HepG2 (cell line): ENCODE data around the gene MLX. TPM values are rescaled to one million over a fixed set of nuclear protein-coding genes. Genes with fewer than 3 reads are reported as not detected.

Source experiments
- ATF7 ChIP-seq, 2 experiments: fragments of 450-650 bp in 1 of 2; sonication (generic) in 1 of 2; formaldehyde crosslinking in 1 of 2; IDR thresholded peaks; 2 replicates each; pipeline versions ENCODE4 v1.4.0 to v1.6.1; 2016 to 2020; ENCODE audit warnings: antibody characterized with exemption in 1 of 2, mild to moderate bottlenecking in 1 of 2, missing genetic modification reagents in 1 of 2
- CREBL2 ChIP-seq: sonication (generic); formaldehyde crosslinking; IDR thresholded peaks from 2 replicates; pipeline ENCODE4 v1.8.1; 2023; ENCODE audit warnings: missing genetic modification reagents, mild to moderate bottlenecking, borderline replicate concordance
- HOXA7 ChIP-seq: sonication (generic); formaldehyde crosslinking; IDR thresholded peaks from 2 replicates; pipeline ENCODE4 v1.8.1; 2022; ENCODE audit warnings: mild to moderate bottlenecking, missing genetic modification reagents, moderate library complexity
- MEIS2 ChIP-seq: sonication (generic); formaldehyde crosslinking; IDR thresholded peaks from 2 replicates; pipeline ENCODE4 v1.9.0; 2021; ENCODE audit warnings: mild to moderate bottlenecking, missing genetic modification reagents
- MTA1 ChIP-seq: sonication (generic); formaldehyde crosslinking; IDR thresholded peaks from 2 replicates; pipeline ENCODE4 v1.4.0; 2020; ENCODE audit warnings: missing genetic modification reagents, mild to moderate bottlenecking, borderline replicate concordance
- U2AF2 ChIP-seq: fragments of 200-400 bp; formaldehyde crosslinking; IDR thresholded peaks from 2 replicates; pipeline ENCODE4 v1.6.1; 2017; ENCODE audit warnings: low read depth, mild to moderate bottlenecking, low read length
- ZFY ChIP-seq: sonication (generic); formaldehyde crosslinking; IDR thresholded peaks from 2 replicates; pipeline ENCODE4 v1.4.0; 2020; ENCODE audit warnings: missing genetic modification reagents
- ZNF337 ChIP-seq: sonication (generic); formaldehyde crosslinking; IDR thresholded peaks from 2 replicates; pipeline ENCODE4 v1.5.1; 2020; ENCODE audit warnings: missing genetic modification reagents, low read depth, mild to moderate bottlenecking, borderline replicate concordance
- ZNF501 ChIP-seq: sonication (generic); formaldehyde crosslinking; IDR thresholded peaks from 2 replicates; pipeline ENCODE4 v1.5.1; 2020; ENCODE audit warnings: mild to moderate bottlenecking, moderate library complexity, missing genetic modification reagents
- ZNF558 ChIP-seq: sonication (generic); formaldehyde crosslinking; IDR thresholded peaks from 2 replicates; pipeline ENCODE4 v1.9.0; 2022; ENCODE audit warnings: mild to moderate bottlenecking, missing genetic modification reagents, borderline replicate concordance
- ZNF678 ChIP-seq: sonication (generic); formaldehyde crosslinking; IDR thresholded peaks from 2 replicates; pipeline ENCODE4 v1.4.0; 2020; ENCODE audit warnings: mild to moderate bottlenecking, missing genetic modification reagents
- polyA plus RNA-seq, 8 experiments: library from polyadenylated mRNA; depleted of rRNA in 3 of 8; stranded (reverse) in 7 of 8; unstranded in 1 of 8; fragments of >200 nt; fragmentation: Illumina TruSeq in 4 of 8; extraction: Trizol in 4 of 8; gene quantifications; 2 replicates each; pipeline versions ENCODE4 v1.2.1 to v1.2.3, GENCODE V29; 2011 to 2016; ENCODE audit warnings: low read depth in 4 of 8, missing spikeins in 1 of 8, mixed read lengths in 1 of 8; ENCODE audit not compliant: insufficient read depth in 1 of 8
- total RNA-seq, 5 experiments: library from RNA; depleted of rRNA; stranded (reverse); fragments of >200 nt; fragmentation: Illumina TruSeq; extraction: Trizol; gene quantifications; 2 replicates each; pipeline ENCODE4 v1.2.3, GENCODE V29; 2016; ENCODE audit warnings: low read depth in 1 of 5
- TF ChIP-seq, protein P1 (sequence below): sonication (generic); formaldehyde crosslinking; IDR thresholded peaks from 2 replicates; pipeline ENCODE4 v1.4.0; 2020; ENCODE audit warnings: missing genetic modification reagents, borderline replicate concordance
- TF ChIP-seq, protein P2 (sequence below): sonication (generic); formaldehyde crosslinking; IDR thresholded peaks from 2 replicates; pipeline ENCODE4 v1.4.0; 2020; ENCODE audit warnings: missing genetic modification reagents
- TF ChIP-seq, protein P3 (sequence below): sonication (generic); formaldehyde crosslinking; IDR thresholded peaks from 2 replicates; pipeline ENCODE4 v1.9.0; 2021; ENCODE audit warnings: mild to moderate bottlenecking, missing genetic modification reagents

The MLX gene
- total and polyA plus RNA-seq, 2 of the 13 experiments (the other 11 are each of a cell fraction or from before 2014, with no cell fraction given), result 38.9 to 74.4 TPM

DNA sequence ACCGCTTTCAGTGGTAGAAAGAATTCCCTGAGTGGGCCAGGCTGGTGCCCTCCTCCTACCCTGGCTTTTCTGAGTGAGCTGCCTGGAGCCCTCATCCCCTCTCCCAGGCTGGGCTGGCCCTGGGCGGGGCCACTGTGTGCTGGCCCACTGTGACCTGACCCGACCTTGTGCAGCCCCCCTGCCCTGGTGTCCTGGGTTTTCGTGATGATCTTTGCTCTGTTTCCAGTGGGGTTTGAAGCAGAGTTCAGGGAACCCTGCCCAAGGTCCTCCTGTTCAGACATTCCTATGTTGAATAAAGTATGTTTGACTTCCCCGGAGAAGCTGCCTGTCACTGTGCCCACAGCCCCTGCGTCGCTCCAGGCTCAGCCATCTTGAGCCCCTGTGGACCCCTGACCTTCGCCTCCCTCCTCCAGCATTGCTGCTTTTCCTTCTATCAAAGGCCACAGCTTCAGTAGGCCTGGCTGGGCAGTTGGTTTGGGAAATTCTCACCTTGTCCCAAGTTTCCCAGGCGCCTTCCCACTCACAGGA lies 44.6 kb upstream of the MLX start (continued):
- TF ChIP-seq HOXA7 (CRISPR knock-in tag), result no peak
- TF ChIP-seq, protein P1, sequence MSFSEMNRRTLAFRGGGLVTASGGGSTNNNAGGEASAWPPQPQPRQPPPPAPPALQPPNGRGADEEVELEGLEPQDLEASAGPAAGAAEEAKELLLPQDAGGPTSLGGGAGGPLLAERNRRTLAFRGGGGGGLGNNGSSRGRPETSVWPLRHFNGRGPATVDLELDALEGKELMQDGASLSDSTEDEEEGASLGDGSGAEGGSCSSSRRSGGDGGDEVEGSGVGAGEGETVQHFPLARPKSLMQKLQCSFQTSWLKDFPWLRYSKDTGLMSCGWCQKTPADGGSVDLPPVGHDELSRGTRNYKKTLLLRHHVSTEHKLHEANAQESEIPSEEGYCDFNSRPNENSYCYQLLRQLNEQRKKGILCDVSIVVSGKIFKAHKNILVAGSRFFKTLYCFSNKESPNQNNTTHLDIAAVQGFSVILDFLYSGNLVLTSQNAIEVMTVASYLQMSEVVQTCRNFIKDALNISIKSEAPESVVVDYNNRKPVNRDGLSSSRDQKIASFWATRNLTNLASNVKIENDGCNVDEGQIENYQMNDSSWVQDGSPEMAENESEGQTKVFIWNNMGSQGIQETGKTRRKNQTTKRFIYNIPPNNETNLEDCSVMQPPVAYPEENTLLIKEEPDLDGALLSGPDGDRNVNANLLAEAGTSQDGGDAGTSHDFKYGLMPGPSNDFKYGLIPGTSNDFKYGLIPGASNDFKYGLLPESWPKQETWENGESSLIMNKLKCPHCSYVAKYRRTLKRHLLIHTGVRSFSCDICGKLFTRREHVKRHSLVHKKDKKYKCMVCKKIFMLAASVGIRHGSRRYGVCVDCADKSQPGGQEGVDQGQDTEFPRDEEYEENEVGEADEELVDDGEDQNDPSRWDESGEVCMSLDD, result no peak
- no peak for TF ChIP-seq ZNF337 (CRISPR knock-in tag)
- TF ChIP-seq MTA1, result peak; percentile 79; the same call in 1 of the 2 replicates
- TF ChIP-seq ZNF678 (CRISPR knock-in tag), result no peak
- TF ChIP-seq MEIS2, result no peak
- TF ChIP-seq ZNF501 (CRISPR knock-in tag), result 0 out of 2 replicates have a peak, but pooled peaks have one; percentile 66
- TF ChIP-seq, protein P2, sequence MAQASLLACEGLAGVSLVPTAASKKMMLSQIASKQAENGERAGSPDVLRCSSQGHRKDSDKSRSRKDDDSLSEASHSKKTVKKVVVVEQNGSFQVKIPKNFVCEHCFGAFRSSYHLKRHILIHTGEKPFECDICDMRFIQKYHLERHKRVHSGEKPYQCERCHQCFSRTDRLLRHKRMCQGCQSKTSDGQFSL (CRISPR knock-in tag), result no peak
- TF ChIP-seq CREBL2, result no peak
- TF ChIP-seq ZNF558 (CRISPR knock-in tag), result no peak
- TF ChIP-seq, protein P3, sequence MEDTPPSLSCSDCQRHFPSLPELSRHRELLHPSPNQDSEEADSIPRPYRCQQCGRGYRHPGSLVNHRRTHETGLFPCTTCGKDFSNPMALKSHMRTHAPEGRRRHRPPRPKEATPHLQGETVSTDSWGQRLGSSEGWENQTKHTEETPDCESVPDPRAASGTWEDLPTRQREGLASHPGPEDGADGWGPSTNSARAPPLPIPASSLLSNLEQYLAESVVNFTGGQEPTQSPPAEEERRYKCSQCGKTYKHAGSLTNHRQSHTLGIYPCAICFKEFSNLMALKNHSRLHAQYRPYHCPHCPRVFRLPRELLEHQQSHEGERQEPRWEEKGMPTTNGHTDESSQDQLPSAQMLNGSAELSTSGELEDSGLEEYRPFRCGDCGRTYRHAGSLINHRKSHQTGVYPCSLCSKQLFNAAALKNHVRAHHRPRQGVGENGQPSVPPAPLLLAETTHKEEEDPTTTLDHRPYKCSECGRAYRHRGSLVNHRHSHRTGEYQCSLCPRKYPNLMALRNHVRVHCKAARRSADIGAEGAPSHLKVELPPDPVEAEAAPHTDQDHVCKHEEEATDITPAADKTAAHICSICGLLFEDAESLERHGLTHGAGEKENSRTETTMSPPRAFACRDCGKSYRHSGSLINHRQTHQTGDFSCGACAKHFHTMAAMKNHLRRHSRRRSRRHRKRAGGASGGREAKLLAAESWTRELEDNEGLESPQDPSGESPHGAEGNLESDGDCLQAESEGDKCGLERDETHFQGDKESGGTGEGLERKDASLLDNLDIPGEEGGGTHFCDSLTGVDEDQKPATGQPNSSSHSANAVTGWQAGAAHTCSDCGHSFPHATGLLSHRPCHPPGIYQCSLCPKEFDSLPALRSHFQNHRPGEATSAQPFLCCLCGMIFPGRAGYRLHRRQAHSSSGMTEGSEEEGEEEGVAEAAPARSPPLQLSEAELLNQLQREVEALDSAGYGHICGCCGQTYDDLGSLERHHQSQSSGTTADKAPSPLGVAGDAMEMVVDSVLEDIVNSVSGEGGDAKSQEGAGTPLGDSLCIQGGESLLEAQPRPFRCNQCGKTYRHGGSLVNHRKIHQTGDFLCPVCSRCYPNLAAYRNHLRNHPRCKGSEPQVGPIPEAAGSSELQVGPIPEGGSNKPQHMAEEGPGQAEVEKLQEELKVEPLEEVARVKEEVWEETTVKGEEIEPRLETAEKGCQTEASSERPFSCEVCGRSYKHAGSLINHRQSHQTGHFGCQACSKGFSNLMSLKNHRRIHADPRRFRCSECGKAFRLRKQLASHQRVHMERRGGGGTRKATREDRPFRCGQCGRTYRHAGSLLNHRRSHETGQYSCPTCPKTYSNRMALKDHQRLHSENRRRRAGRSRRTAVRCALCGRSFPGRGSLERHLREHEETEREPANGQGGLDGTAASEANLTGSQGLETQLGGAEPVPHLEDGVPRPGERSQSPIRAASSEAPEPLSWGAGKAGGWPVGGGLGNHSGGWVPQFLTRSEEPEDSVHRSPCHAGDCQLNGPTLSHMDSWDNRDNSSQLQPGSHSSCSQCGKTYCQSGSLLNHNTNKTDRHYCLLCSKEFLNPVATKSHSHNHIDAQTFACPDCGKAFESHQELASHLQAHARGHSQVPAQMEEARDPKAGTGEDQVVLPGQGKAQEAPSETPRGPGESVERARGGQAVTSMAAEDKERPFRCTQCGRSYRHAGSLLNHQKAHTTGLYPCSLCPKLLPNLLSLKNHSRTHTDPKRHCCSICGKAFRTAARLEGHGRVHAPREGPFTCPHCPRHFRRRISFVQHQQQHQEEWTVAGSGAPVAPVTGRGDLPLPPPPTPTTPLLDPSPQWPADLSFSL (CRISPR knock-in tag), result 0 out of 2 replicates have a peak, but pooled peaks have one; percentile 27
- no peak for TF ChIP-seq U2AF2
- no peak for TF ChIP-seq ZFY (CRISPR knock-in tag)
- no peak for TF ChIP-seq ATF7 (IDR thresholded peaks at IDR 0.05)
- no peak for TF ChIP-seq ATF7 (CRISPR knock-in tag; IDR thresholded peaks at IDR 0.05)
